BE2C (cell line): Measurements from ENCODE around the gene TFF2.
A peak's percentile ranks its signal among the peaks of the same experiment; 100 is the strongest.

Source experiments
- DNase-seq: peaks from one replicate; pipeline ENCODE4 v3.0.0-alpha.2; 2020
- H3K27me3 ChIP-seq: fragments of 250-450 bp; sonication (Bioruptor Pico); 2 replicates; pipeline ENCODE4 v1.5.1; 2020; ENCODE audit warnings: mild to moderate bottlenecking
- H3K36me3 ChIP-seq: fragments of 250-450 bp; sonication (Bioruptor Pico); 2 replicates; pipeline ENCODE4 v1.5.1; 2020; ENCODE audit warnings: mild to moderate bottlenecking
- H3K4me1 ChIP-seq: fragments of 250-450 bp; sonication (Bioruptor Pico); 2 replicates; pipeline ENCODE4 v1.5.1; 2020
- H3K4me3 ChIP-seq: 2 replicates; pipeline ENCODE4 v1.5.1; 2011; ENCODE audit warnings: low read depth, low read length
- H3K9me3 ChIP-seq: fragments of 250-450 bp; sonication (Bioruptor Pico); 2 replicates; pipeline ENCODE4 v1.5.1; 2020
- TF ChIP-seq, protein P1 (sequence below): IDR thresholded peaks from 2 replicates; pipeline ENCODE4 v1.5.1; 2012; ENCODE audit warnings: mild to moderate bottlenecking, low read depth, low read length

Gene TFF2

DNA sequence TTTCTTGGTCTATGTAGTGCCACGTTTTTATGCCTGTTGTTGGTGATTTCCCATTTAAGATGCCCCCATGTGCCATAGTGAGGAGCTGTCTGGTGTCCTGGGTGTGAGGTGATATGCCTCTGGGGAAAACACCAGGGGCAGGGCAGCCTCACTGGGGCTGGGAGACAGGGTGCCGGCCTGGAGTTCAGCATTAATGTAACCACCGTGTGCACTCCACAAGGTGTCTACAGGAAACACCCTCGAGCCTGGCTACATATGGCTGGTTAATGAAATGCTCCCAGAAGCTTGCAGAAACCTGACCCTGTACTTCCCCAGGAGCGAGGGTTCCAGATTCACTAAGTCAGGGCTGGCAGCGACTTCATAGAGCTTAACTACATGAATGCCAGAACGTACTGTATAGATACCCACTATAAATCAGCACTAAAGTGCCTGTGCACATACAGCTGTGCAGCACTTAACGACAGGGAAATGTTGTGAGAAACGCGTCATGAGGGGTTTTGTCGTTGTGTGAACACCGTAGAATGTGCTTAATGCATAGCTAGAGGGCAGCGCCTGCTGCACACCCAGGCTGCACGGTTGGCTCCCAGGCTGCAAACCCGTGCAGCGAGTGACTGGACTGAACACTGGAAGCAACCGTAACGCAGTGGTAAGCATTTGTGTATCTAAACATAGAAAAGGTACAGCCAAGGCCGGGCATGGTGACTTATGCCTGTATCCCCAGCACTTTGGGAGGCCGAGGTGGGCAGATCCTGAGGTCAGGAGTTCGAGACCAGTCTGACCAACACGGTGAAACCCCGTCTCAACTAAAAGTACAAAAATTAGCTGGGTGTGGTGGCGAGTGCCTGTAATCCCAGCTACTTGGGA lies 10.4 kb downstream of the TFF2 start:
- H3K36me3 ChIP-seq, result no peaks in the 10 kb centered on the region
- DNase-seq, result no peak
- H3K9me3 ChIP-seq, result no peaks in the 10 kb centered on the region
- H3K27me3 ChIP-seq, result peaks cover 7% of the 10 kb centered on the region; the same call in 1 of the 2 replicates
- H3K4me3 ChIP-seq, result no peak overlapping the region
- TF ChIP-seq, protein P1, sequence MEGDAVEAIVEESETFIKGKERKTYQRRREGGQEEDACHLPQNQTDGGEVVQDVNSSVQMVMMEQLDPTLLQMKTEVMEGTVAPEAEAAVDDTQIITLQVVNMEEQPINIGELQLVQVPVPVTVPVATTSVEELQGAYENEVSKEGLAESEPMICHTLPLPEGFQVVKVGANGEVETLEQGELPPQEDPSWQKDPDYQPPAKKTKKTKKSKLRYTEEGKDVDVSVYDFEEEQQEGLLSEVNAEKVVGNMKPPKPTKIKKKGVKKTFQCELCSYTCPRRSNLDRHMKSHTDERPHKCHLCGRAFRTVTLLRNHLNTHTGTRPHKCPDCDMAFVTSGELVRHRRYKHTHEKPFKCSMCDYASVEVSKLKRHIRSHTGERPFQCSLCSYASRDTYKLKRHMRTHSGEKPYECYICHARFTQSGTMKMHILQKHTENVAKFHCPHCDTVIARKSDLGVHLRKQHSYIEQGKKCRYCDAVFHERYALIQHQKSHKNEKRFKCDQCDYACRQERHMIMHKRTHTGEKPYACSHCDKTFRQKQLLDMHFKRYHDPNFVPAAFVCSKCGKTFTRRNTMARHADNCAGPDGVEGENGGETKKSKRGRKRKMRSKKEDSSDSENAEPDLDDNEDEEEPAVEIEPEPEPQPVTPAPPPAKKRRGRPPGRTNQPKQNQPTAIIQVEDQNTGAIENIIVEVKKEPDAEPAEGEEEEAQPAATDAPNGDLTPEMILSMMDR, result no peak
- H3K4me1 ChIP-seq, result no peaks in the 10 kb centered on the region

DNA sequence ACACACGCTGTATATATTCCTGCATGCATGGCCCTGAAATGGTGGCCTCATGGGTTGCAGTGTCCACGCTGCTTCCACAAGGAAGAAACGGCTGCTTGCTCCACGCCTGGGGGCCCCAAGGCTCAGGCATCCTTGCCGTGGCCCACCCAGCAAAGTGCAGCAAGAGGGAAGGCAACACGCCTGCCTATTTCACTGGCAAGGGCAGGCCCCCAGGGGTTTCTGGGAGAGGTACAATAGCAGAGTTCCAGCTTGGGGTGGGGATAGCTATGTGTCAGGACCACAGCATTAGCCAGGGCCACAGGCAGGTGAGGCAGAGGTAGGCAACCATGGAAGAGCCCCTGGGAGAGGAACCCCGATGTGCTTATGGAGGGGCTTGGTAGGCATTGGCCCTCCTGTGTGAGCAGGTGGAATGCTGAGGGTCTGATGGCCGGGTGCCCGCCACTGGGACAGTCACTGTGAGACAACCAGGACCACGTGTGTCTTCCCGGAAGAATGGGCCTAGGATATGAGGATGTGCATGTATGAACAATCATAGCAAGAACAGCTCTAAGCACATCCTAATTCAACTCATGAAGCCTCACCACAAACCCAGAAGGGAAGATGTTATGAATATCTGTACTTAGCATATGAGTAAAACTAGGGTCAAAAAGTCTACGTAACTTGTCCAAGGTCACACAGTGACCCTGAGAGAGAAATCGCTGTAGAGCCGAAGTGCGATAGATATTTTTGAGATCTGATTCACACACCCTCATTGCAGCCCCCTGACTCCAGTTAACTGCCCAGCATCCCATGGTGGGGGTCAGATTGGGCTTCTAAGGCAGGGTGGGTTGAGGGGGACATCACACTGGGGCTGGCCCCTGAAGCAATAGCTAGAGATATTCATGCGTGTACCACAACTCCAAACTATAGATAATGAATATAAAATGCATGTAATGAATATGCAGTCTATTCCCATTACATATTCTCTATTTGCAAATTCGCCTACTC lies 11.8 kb downstream of the TFF2 start:
- Histone ChIP-seq H3K36me3 (no peaks in the 10 kb centered on the region), H3K27me3 (peaks cover 7% of the 10 kb centered on the region; the same call in 1 of the 2 replicates), H3K9me3 (no peaks in the 10 kb centered on the region), H3K4me3 (no peak overlapping the region), H3K4me1 (no peaks in the 10 kb centered on the region)
- TF ChIP-seq, protein P1, result no peak
- DNase-seq, result no peak

DNA sequence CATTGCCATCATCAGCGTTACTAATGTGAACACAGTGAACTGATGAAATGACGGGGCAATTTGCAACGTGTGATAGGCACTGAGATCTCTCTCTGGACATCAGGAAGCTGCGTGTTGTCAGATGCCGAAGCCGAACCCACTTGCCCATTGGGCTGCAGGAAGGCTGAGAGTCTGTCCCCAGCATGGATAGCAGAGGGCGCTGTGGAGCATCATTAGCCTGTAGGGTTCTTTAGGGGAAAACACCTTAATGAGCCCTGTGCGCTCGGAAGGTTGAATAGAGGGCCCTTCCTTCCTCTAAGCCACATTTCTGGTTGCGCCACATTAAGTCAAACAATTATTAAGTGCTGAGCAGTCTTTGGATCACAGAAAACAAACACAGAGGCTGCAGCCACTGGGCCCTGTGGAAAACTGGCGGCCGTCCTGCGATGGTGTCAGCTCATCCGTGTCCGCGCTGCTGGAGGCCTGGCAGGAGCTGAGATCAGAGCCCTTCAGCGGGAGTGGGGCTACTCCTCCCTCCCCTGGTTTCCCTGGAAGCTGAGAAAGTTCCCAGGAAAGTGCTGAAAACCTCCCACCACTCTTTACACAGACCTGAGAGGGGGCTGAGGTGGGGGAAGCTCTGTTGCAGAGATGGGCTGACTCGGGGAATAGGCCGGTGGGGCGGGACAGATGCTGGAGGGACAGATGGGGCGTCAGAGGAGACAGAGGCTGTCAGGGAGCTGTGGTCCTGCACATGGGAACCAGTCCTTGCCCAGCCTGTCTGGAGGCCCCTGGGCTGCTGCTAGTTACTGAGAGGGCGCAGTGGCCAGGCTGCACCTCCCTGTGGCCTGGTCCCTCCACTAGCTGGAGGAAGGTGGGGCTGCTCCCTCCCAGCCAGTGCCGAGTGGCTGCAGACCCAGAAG lies 12.7 kb downstream of the TFF2 start:
- Histone ChIP-seq H3K36me3 (no peaks in the 10 kb centered on the region), H3K4me3 (no peak overlapping the region), H3K4me1 (no peaks in the 10 kb centered on the region), H3K27me3 (peaks cover 7% of the 10 kb centered on the region; the same call in 1 of the 2 replicates), H3K9me3 (no peaks in the 10 kb centered on the region)
- TF ChIP-seq, protein P1, result peak; percentile 68
- peak; percentile 52 for DNase-seq

DNA sequence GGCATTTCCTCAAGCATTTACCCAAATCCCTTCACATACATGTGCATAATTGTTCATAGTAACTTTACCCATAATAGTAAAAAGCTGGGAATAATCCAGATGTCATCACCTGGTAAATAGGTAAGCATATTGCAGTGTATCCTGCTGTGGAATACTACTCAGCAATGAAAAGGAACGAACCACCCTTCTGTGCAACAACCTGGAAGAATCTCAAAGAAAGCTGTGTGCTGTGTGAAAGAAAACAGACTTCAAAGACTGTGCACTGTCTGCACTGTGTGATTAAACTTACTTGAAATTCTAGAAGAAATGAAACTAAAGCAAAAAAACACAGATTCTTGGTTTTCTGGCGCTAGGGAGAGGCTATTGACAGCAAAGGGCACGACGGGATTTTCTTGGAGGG lies 13.5 kb downstream of the TFF2 start:
- H3K4me1 ChIP-seq, result no peaks in the 10 kb centered on the region
- H3K27me3 ChIP-seq, result peaks cover 7% of the 10 kb centered on the region; the same call in 1 of the 2 replicates
- DNase-seq, result no peak
- H3K36me3 ChIP-seq, result no peaks in the 10 kb centered on the region
- TF ChIP-seq, protein P1, result no peak
- no peak overlapping the region for H3K4me3 ChIP-seq
- H3K9me3 ChIP-seq, result no peaks in the 10 kb centered on the region

DNA sequence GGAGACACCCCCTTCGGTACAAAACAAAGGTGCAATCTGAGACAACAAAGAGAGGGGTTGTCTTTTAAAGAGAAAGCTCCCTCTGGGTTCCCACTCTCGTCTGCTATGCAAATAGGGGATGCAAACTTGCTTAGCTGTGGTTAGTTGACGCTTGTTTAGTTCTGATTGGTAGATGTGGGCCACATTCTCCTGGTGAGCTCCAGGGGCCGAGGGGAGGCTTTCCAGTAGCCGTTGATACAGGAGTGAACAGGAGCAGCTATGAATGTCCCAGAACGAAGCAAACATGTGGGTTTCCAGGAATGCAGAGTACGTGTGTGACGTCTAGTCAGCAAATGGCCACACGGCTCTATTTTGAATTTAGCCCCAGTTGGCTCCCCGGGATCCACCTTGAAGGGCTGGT lies 14.7 kb downstream of the TFF2 start:
- TF ChIP-seq, protein P1, result no peak
- no peaks in the 10 kb centered on the region for H3K4me1 ChIP-seq
- no peak for DNase-seq
- no peak overlapping the region for H3K4me3 ChIP-seq
- H3K36me3 ChIP-seq, result no peaks in the 10 kb centered on the region
- H3K27me3 ChIP-seq, result peaks cover 7% of the 10 kb centered on the region; the same call in 1 of the 2 replicates
- no peaks in the 10 kb centered on the region for H3K9me3 ChIP-seq
